ENCODE data around the gene PDLIM3.

Gene PDLIM3

DNA sequence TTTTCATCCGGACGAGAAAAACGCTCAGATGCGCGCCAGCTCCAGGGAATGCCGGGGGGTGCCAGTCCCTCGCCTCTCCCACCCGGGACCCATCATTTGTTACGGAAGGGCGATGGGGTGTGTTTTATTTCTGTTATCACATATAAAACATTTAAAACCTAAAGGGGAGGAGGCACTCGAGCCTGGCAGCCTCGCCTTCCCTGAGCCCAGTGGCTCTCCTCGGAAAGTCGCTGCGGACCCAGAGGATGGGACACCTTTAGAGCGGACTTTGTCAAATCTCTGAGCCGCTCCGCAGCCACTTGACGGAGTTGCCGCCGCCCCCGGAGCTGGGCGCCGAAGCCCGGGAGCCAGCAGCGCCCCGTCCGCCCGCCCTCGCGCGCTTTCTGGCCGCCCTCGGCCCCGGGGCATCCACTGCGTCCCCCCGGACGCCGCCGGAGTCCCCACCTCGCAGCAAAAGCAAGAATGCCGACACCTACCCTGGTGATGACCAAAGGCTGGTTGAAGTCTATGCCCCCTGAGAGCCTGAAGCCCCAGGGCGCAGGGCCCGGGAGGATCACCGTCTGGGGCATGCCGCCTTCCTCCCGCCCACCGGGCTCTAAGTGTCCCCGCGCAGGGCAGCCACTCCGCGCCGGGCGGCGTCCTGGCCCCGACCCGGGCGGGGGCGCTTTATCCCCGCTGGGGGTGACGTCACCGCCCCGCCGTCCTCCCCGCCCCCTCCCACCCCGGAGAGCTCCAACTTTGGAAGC is at the start of gene PDLIM3:
PDLIM3 (minus strand) TSS at position 642 of the 746 bp plus-strand sequence; CDS start at position 569, 73 bp downstream.
- H3K4me3 ChIP-seq (ENCODE audit: low read depth, low read length) = peak within 1 kb of the TSS; percentile 66

GRCh38 chr4:185583813-185584212 is 48.5 kb upstream of the PDLIM3 start:
- no peak overlapping the region for H3K4me3 ChIP-seq (ENCODE audit: low read depth, low read length)
- no peak for TF ChIP-seq CTCF (IDR thresholded peaks at IDR 0.05; ENCODE audit: borderline replicate concordance, insufficient read depth, low read depth, low read length)

More for the DNA sequence above, at the start of gene PDLIM3:
- TF ChIP-seq CTCF (IDR thresholded peaks at IDR 0.05; ENCODE audit: borderline replicate concordance, insufficient read depth, low read depth, low read length) = no peak

- no peak for TF ChIP-seq CTCF (IDR thresholded peaks at IDR 0.05; ENCODE audit: borderline replicate concordance, insufficient read depth, low read depth, low read length)
Observed at GRCh38 chr4:185582651-185583400, 47.5 kb upstream of the PDLIM3 start.

DNA sequence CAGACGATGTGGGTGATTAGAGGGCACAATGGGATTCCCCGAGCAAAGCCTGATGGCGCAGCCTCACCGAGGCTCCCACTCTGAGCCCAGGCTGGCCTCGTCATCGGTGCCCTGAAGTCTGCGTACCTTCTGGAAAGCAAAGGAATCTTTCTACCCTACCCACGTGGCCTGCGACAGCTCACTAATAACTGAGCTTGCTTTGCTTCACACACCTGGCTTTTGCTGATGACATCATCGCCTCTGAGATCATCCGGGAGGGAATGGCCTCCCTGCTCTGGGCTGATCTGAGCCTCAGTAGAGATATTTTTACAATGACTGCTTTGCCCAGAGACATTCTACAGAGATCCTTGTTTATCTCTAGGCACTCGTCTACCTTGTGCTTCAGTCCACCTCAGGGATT is 45.4 kb upstream of the PDLIM3 start:
- H3K4me3 ChIP-seq (ENCODE audit: low read depth, low read length) = no peak overlapping the region
- TF ChIP-seq CTCF (IDR thresholded peaks at IDR 0.05; ENCODE audit: borderline replicate concordance, insufficient read depth, low read depth, low read length) = no peak

More at GRCh38 chr4:185582651-185583400, 47.5 kb upstream of the PDLIM3 start:
- no peak overlapping the region for H3K4me3 ChIP-seq (ENCODE audit: low read depth, low read length)

DNA sequence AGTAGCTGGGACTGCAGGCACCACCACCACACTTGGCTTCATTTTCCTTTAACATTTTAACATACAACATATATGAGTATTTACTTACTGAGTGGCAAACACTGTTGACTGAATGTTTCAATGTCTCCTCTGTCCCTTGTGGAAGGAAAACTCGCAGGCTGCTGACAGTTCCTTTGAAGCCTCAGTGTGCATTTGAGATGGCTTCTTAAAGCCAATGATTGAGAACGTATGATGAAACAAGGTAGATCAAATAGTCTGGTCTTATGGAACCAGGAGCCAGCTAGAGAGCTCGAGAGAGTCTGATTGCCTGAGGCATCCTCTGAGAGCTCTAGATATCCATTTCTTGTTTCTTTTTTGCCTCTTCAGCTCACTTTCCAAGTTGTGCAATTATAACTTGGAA is 43.0 kb upstream of the PDLIM3 start:
- TF ChIP-seq CTCF (IDR thresholded peaks at IDR 0.05; ENCODE audit: borderline replicate concordance, insufficient read depth, low read depth, low read length) = no peak
- no peak overlapping the region for H3K4me3 ChIP-seq (ENCODE audit: low read depth, low read length)

DNA sequence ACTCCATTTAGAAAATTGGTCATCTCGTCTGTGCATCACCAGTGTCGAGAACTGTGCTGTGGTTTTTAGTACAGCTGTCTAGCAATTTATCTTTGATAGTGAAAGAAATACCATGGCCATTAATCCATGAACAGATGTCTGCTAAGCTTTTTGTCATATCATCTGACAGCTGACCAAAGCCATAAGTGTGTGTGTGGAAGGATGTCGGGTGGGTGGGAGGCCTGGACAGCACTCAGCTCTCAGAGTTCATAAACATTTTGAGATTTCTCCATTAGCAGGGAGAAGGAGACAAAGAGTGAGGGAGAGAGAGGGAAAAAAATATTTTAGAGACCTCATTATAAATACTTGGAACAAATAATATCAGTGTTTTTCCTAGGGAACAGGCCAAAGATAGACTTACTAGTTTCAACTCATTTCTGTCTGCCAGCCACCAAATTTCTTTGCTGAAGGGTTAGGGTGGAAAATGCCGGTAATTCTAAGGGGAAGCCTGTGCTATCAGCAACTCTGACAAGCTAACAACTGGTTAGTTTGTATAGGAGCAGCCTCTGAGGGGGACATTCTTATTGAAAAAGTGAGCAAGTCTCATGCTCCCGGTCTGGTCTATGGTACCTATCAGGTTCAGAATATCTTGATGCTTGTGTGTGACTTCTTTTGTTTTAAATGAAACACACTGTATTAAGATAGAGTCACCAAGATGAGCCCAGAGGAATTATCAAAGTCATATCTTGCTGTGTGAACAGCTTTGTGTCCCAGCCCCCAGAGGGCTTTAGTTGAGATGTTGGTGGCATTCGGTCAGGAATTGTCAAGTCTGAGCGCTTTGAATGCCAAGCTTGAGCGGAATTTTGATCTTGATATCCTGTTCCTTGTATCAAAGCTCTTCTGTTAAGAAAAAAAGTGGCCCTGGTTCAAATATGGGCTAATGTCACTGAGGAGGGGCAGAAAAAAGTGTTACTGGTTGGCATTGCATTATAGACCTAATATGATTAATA is 41.9 kb upstream of the PDLIM3 start:
- TF ChIP-seq CTCF (IDR thresholded peaks at IDR 0.05; ENCODE audit: borderline replicate concordance, insufficient read depth, low read depth, low read length) = no peak

More for the DNA sequence above, 41.9 kb upstream of the PDLIM3 start:
- no peak overlapping the region for H3K4me3 ChIP-seq (ENCODE audit: low read depth, low read length)
